Umbilical cord (tissue), 2 donors: ENCODE measurements around the gene TBX21. TPM values are rescaled to one million over a fixed set of nuclear protein-coding genes. Genes with fewer than 3 reads are reported as not detected.

Source experiments
- DNase-seq: peaks from one replicate; pipeline ENCODE4 v3.0.0-alpha.2; 2015; ENCODE audit warnings: low spot score
- total RNA-seq: library from RNA; depleted of rRNA; stranded (reverse); fragments of >200 nt; gene quantifications from one replicate; pipeline ENCODE4 v1.2.3, GENCODE V29; 2014; ENCODE audit warnings: low replicate concordance; ENCODE audit not compliant: insufficient read depth

The TBX21 gene
- total RNA-seq, 1 donor from 2014 or later, result 1.4 TPM

- no peak for DNase-seq
Observed at GRCh38 chr17:47712330-47713023, 20.6 kb upstream of the TBX21 start.

- no peak for DNase-seq
Observed at GRCh38 chr17:47713980-47714700, 18.9 kb upstream of the TBX21 start.

GRCh38 chr17:47714773-47715396, 18.2 kb upstream of the TBX21 start:
- no peak for DNase-seq

GRCh38 chr17:47715669-47716325, 17.2 kb upstream of the TBX21 start:
- no peak for DNase-seq

GRCh38 chr17:47716375-47716774, 16.7 kb upstream of the TBX21 start:
- DNase-seq, result no peak

- no peak for DNase-seq
Observed at GRCh38 chr17:47717261-47717697, 15.8 kb upstream of the TBX21 start.

- no peak for DNase-seq
Observed at GRCh38 chr17:47717979-47718621, 14.9 kb upstream of the TBX21 start.

GRCh38 chr17:47718634-47719405, 14.2 kb upstream of the TBX21 start:
- no peak for DNase-seq

GRCh38 chr17:47719411-47720152, 13.5 kb upstream of the TBX21 start:
- DNase-seq, result no peak

- DNase-seq, result no peak
Observed at GRCh38 chr17:47720196-47720595, 12.8 kb upstream of the TBX21 start.

GRCh38 chr17:47720754-47721533, 12.1 kb upstream of the TBX21 start:
- peak; percentile 39 for DNase-seq

GRCh38 chr17:47721725-47722124, 11.3 kb upstream of the TBX21 start:
- DNase-seq, result no peak

- no peak for DNase-seq
Observed at GRCh38 chr17:47724705-47725104, 8.3 kb upstream of the TBX21 start.

GRCh38 chr17:47725446-47726111, 7.5 kb upstream of the TBX21 start:
- DNase-seq, result no peak

- DNase-seq, result peak; percentile 51
Observed at GRCh38 chr17:47726796-47727703, 6.0 kb upstream of the TBX21 start.

GRCh38 chr17:47727704-47728036, 5.4 kb upstream of the TBX21 start:
- DNase-seq, result no peak

GRCh38 chr17:47728214-47728877, 4.7 kb upstream of the TBX21 start:
- DNase-seq, result no peak
